Measurements from ENCODE around the gene SYTL3. TPM values are rescaled to one million over a fixed set of nuclear protein-coding genes. Genes with fewer than 3 reads are reported as not detected.

SYTL3 gene
- total and polyA plus RNA-seq, 10 of the 15 experiments (the other 5 are each of a cell fraction or from before 2014, with no cell fraction given): 3.3 to 12.1 (median 6.9) TPM

DNA sequence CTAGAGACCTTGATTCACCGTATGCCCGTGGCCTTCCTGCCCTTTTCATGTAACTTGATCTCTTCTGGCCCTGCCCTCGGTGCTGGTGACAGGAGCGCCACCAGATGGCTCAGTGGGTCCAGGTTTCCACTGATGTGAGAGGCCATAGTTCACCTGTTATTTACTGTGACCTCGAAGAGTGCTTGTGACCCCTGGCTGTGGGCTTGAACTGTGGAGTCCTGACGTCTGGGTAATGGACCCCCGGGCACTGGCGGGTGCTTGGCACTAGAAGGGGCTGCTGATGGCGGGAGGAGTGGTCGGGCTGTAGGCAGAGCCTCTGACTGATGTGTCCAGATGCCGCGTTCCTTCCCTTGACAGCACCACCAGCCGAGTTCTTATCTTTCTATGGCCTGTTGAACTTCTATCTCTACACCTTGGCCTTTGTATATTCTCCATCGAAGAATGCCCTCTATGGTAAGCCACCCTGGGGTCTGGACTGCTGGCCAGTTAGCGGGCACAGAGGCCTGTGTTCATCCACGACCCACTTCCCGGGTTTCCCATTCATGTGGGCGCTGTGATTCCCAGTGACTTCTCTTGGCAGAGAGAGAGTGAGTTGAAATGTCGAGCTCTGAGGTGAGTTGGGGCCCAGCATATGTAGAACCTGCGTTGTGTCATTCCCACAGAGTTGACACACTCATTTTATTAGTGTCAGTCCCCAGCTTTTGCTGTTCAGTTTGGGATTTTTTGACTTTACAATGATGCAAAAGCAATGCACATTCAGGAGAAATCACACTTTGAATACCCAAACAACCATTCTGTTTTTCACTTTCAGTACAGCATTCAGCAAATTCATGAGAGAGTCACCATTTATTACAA is 20.3 kb upstream of the SYTL3 start:
- no peaks in the 10 kb centered on the region for H3K79me2 ChIP-seq (ENCODE audit: control insufficient read depth, insufficient read depth, low read length)
- intact Hi-C loops (cut with micrococcal nuclease; ENCODE audit: unreplicated experiment) (no loop called here), in situ Hi-C loops (cut with MboI) (no loop called here)
- H3K27me3 ChIP-seq (replicated peaks in 1 of 2; ENCODE audit: control insufficient read depth in 2 of 2, insufficient read depth in 2 of 2, low read length in 1 of 2): no peaks in the 10 kb centered on the region
- no peak overlapping the region for H3K4me2 ChIP-seq (ENCODE audit: control insufficient read depth, insufficient read depth)
- H4K20me1 ChIP-seq (ENCODE audit: control insufficient read depth, insufficient read depth): no peaks in the 10 kb centered on the region
- DNase-seq (ENCODE audit: low read depth, low spot score) (no peak), FAIRE-seq (no peak), ATAC-seq (peak; percentile 50; the same call in 2 of the 3 replicates)
- ChIA-PET POLR2A (no interaction called here), SMC1A (ENCODE audit: uncharacterized antibody, unreplicated experiment) (interaction anchor here (0.8 to 3.4 kb wide), 2 partner anchors 20 to 62 kb away, joined by 3 to 12 read pairs; partner anchors contain the start of gene SYTL3), RAD21 (ENCODE audit: unreplicated experiment) (interaction anchor here (0.5 to 1.0 kb wide), 2 partner anchors 24 to 62 kb away, joined by 3 read pairs; no protein-coding TSS in a partner anchor), CTCF (interaction anchor here (0.7 to 3.0 kb wide), 2 partner anchors 24 to 61 kb away, joined by 3 to 18 read pairs; no protein-coding TSS in a partner anchor)
- H3K9me3 ChIP-seq (replicated peaks; ENCODE audit: control insufficient read depth, insufficient read depth, low read length): no peaks in the 10 kb centered on the region; the same call in 2 of the 3 replicates
- no TSS peak for BruUV-seq (replicated peaks)
- no peak overlapping the region for H2AFZ ChIP-seq (ENCODE audit: control insufficient read depth, low read depth, low read length)
- H3K4me1 ChIP-seq (ENCODE audit: control insufficient read depth, insufficient read depth, low read length): no peaks in the 10 kb centered on the region
- 98% methylated on average over 20 of the region's 20 CpGs for WGBS (ENCODE audit: insufficient coverage, insufficient replicate concordance, low lambda C conversion rate, missing lambda C conversion rate)
- TF ChIP-seq, protein P1, sequence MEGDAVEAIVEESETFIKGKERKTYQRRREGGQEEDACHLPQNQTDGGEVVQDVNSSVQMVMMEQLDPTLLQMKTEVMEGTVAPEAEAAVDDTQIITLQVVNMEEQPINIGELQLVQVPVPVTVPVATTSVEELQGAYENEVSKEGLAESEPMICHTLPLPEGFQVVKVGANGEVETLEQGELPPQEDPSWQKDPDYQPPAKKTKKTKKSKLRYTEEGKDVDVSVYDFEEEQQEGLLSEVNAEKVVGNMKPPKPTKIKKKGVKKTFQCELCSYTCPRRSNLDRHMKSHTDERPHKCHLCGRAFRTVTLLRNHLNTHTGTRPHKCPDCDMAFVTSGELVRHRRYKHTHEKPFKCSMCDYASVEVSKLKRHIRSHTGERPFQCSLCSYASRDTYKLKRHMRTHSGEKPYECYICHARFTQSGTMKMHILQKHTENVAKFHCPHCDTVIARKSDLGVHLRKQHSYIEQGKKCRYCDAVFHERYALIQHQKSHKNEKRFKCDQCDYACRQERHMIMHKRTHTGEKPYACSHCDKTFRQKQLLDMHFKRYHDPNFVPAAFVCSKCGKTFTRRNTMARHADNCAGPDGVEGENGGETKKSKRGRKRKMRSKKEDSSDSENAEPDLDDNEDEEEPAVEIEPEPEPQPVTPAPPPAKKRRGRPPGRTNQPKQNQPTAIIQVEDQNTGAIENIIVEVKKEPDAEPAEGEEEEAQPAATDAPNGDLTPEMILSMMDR (IDR thresholded peaks at IDR 0.05 in 2 of 3, conservative IDR thresholded peaks at IDR 0.05 in 1 of 3; ENCODE audit: control insufficient read depth in 2 of 3, extremely low read depth in 1 of 3, insufficient read depth in 1 of 3, low read depth in 3 of 3, low read length in 3 of 3): peak; percentile 27 to 40 (median 32); a peak in 4 of 6 replicates
- TF ChIP-seq IRF4 (IDR thresholded peaks at IDR 0.05; ENCODE audit: low read depth, low read length) (no peak), SMC3 (IDR thresholded peaks at IDR 0.05; ENCODE audit: borderline replicate concordance, low read length) (peak; percentile 39; the same call in 1 of the 2 replicates), NR2F1 (conservative IDR thresholded peaks at IDR 0.05) (0 out of 2 replicates have a peak, but pooled peaks have one; percentile 15), RAD21 (IDR thresholded peaks at IDR 0.05; ENCODE audit: insufficient read depth, low read depth, low read length) (peak; percentile 46)
- H3K27ac ChIP-seq (ENCODE audit: control insufficient read depth, insufficient read depth): no peak overlapping the region
- H3K9ac ChIP-seq (ENCODE audit: control insufficient read depth, insufficient read depth, low read length): no peak overlapping the region
- H3K4me3 ChIP-seq: no peak overlapping the region
- H3K36me3 ChIP-seq (ENCODE audit: control insufficient read depth in 2 of 2, insufficient read depth in 2 of 2, low read length in 1 of 2): peaks cover 18 to 22% of the 10 kb centered on the region in 2 experiments

Measured in GM12878 (cell line).